Measurements from ENCODE around the gene NAAA.
"Not testable (repeated sequence)": the region's sequence is repeated elsewhere in the genome, so short reads cannot be mapped to it uniquely, and the experiment has no call there.

NAAA gene

GRCh38 chr4:75940692-75941253, at the start of gene NAAA:
Gene NAAA (minus strand): TSS chr4:75941013. CDS start chr4:75940949, 64 bp downstream.
- DNase-seq (ENCODE audit: low read depth in 2 of 3, low spot score in 1 of 3) = peak; percentile 55 to 77 (median 56)

GRCh38 chr4:75989846-75990528, 49.2 kb upstream of the NAAA start:
- DNase-seq (ENCODE audit: low read depth in 2 of 3, low spot score in 1 of 3) = no peak

- DNase-seq (ENCODE audit: low read depth in 2 of 3, low spot score in 1 of 3) = no peak
Observed at GRCh38 chr4:75985116-75985515, 44.3 kb upstream of the NAAA start.

- DNase-seq (ENCODE audit: low read depth in 2 of 3, low spot score in 1 of 3) = no peak
Observed at GRCh38 chr4:75980576-75980975, 39.8 kb upstream of the NAAA start.

GRCh38 chr4:75976177-75976576, 35.4 kb upstream of the NAAA start:
- no peak for DNase-seq (ENCODE audit: low read depth in 2 of 3, low spot score in 1 of 3)

GRCh38 chr4:75973766-75974165, 33.0 kb upstream of the NAAA start:
- DNase-seq (ENCODE audit: low read depth in 2 of 3, low spot score in 1 of 3) = no peak

- no peak for DNase-seq (ENCODE audit: low read depth in 2 of 3, low spot score in 1 of 3)
Observed at GRCh38 chr4:75968084-75968483, 27.3 kb upstream of the NAAA start.

- no peak for DNase-seq (ENCODE audit: low read depth in 2 of 3, low spot score in 1 of 3)
Observed at GRCh38 chr4:75963558-75963957, 22.7 kb upstream of the NAAA start.

- not testable (repeated sequence) for DNase-seq (ENCODE audit: low read depth in 2 of 3, low spot score in 1 of 3)
Observed at GRCh38 chr4:75962072-75962471, 21.3 kb upstream of the NAAA start.

- DNase-seq (ENCODE audit: low read depth in 2 of 3, low spot score in 1 of 3) = not testable (repeated sequence)
Observed at GRCh38 chr4:75958546-75958945, 17.7 kb upstream of the NAAA start.

GRCh38 chr4:75954811-75955210, 14.0 kb upstream of the NAAA start:
- not testable (repeated sequence) for DNase-seq (ENCODE audit: low read depth in 2 of 3, low spot score in 1 of 3)

- DNase-seq (ENCODE audit: low read depth in 2 of 3, low spot score in 1 of 3) = no peak
Observed at GRCh38 chr4:75953509-75953908, 12.7 kb upstream of the NAAA start.

- DNase-seq (ENCODE audit: low read depth in 2 of 3, low spot score in 1 of 3) = no peak
Observed at GRCh38 chr4:75950213-75950815, 9.5 kb upstream of the NAAA start.

- DNase-seq (ENCODE audit: low read depth in 2 of 3, low spot score in 1 of 3) = no peak
Observed at GRCh38 chr4:75948822-75949444, 8.1 kb upstream of the NAAA start.

GRCh38 chr4:75939890-75940691, 722 bp downstream of the NAAA start:
- peak; percentile 52 to 68 (median 63) for DNase-seq (ENCODE audit: low read depth in 2 of 3, low spot score in 1 of 3)

GRCh38 chr4:75935628-75936027, 5.2 kb downstream of the NAAA start:
- DNase-seq (ENCODE audit: low read depth in 2 of 3, low spot score in 1 of 3) = no peak

GRCh38 chr4:75930152-75930551, 10.7 kb downstream of the NAAA start:
- no peak for DNase-seq (ENCODE audit: low read depth in 2 of 3, low spot score in 1 of 3)

GRCh38 chr4:75924916-75925315, 15.9 kb downstream of the NAAA start:
- DNase-seq (ENCODE audit: low read depth in 2 of 3, low spot score in 1 of 3) = not testable (repeated sequence)

- no peak for DNase-seq (ENCODE audit: low read depth in 2 of 3, low spot score in 1 of 3)
Observed at GRCh38 chr4:75924309-75924827, 16.4 kb downstream of the NAAA start.

- DNase-seq (ENCODE audit: low read depth in 2 of 3, low spot score in 1 of 3) = no peak
Observed at GRCh38 chr4:75922588-75922987, 18.2 kb downstream of the NAAA start.

- no peak for DNase-seq (ENCODE audit: low read depth in 2 of 3, low spot score in 1 of 3)
Observed at GRCh38 chr4:75921910-75922309, 18.9 kb downstream of the NAAA start.

Data from stimulated activated CD4-positive, alpha-beta T cell treated with anti-CD3 and anti-CD28 coated beads, Interleukin-12 subunit alpha, Interleukin-12 subunit beta, amount 100 ng/mL, for 48 hours (primary cell).